ENCODE data around the gene NOTCH4.

NOTCH4 gene

DNA sequence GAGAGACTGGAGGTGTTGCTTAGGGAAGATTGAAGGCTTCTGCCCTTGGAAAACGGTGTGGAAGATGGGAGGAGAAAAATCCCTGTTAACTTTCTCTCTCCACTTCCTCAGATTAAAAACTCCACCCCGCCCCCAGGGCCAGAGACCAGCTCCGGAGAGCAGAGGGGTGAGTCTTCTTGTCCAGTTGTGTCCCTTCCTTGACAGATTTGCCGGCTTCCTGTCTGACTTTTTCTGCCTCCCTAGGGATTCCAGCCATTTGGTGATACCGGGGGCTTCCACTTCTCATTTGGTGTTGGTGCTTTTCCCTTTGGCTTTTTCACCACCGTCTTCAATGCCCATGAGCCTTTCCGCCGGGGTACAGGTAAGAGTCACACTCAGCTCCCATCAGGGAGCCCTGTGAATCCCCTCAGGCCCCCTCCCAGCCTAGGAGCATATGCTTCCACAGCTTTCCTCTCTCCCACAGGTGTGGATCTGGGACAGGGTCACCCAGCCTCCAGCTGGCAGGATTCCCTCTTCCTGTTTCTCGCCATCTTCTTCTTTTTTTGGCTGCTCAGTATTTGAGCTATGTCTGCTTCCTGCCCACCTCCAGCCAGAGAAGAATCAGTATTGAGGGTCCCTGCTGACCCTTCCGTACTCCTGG lies 44.0 kb downstream of the NOTCH4 start:
- DNase-seq = no peak

DNA sequence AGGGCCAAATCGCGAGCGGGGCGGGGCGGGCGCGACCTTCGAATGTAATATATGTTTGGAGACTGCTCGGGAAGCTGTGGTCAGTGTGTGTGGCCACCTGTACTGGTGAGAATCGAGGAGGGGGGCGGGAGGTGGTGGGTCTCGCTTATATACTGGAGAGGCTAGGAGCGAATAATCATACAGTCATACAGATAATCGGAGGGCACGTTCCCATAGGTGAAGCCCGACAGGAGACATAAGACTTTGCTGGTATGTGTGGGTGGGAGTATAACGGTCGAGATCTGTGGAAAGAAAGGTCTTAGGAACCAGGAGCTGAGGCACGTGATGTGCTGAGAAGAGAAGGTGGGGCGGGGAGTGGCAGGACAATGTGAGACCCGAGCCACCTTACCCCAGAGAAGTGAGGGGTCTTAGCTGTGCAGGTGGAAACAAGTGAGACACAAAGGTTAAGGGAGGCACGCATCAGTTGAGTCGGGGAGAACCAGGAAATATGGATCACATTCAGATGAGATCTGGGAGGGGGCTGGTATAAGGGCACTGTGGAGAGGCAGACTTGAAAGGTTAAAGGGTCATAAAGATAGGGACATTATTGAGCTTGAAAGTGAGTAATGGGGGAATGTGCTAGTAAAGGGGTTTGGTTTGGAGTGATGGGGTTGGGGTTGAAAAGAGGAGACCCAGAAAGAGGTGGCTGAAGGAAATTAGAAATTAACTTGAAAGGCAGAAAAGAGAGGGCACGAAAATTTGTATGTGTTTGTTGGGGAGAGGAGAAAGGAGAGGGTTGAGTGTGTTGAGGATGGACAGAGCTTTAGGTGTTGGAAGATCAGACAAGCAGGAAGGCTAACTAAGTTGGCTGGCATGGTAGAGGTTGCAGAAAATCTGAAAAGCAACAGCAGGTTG lies 45.1 kb downstream of the NOTCH4 start:
- DNase-seq = no peak

DNA sequence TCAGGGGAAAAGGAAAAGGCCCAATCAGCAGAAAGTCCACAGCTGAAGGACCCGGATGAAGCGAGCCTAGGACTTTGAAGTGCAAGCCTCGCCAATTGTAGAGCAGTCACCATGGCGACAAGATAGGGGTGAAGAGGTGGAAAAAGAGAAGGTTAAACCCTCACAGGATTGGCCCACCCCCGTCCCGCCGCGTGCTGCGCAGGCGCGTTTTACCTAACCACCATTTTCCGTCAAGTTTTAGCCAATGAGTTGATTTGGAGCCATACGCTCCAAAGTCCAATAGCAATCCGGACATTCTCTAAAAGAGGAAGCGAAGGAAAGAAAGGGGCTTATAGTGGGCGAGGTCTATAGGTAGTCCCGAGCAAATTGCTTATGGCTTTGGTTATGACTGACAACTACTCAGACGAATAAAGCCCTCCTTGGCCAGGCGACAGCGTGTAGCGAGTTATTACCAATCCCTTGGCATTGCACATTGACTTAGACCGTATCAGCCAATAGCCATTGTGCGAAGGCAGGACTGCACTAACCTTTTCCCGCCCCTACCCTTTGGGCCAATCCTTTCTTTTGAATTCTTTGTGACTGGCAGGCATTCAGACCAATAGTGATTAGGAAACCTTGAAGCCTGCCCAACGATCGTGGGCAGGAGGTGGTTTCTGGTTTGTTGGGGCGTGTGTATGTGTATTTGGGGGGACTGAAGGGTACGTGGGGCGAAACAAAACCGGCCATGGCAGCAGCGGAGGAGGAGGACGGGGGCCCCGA lies 45.9 kb downstream of the NOTCH4 start, which contains the start of gene RNF5:
Gene RNF5 (plus strand): TSS at position 618 of the 759 bp plus-strand sequence. CDS start 107 bp downstream, at position 725.
- DNase-seq = peak; percentile 100

GRCh38 chr6:32177183-32177787 lies 46.6 kb downstream of the NOTCH4 start:
- no peak for DNase-seq

- DNase-seq = no peak
Measured at GRCh38 chr6:32176476-32177182, 47.2 kb downstream of the NOTCH4 start.

DNA sequence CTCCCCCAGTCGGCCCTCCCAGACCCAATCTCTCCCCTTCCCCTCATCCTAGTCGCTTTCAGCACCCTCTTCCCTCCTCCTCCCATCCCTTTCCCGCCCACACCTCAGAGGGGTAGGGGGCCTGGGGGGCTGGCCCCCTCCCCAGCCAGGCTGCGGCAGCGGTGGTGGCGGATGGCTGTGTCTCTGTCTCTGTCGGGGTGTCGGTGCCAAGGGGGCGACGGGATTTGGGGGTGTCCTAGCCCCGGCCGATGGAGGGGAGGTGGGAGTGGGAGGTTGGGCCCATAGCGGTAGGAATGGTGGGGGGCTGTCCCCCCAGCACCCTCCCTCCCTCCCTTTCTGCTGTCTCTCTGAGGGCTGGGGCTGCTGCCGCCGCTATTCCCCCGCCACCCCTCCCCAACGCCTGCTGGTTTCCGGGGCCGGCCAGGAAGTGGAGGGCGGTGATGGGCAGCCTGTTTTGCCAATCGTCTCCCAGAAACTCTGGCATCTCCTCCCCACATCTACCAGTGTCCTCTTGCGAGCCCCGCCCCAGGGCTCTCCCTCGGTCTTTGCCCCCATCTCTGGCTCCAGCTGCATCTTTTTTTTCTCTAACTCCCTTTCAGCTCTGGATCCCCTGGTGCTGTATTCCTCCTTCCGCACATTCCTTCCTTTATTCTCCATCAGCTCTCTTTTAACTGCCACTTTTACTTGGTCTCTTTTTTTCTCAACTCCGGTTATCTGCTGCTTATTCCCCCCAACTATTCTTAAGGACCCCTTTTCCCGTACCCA lies 48.0 kb downstream of the NOTCH4 start, which contains the start of gene AGPAT1:
Gene AGPAT1 (minus strand): TSS at position 374 of the 765 bp plus-strand sequence. CDS start 4,588 bp downstream, outside the sequence.
- DNase-seq = peak; percentile 94

- no peak for DNase-seq
Measured at GRCh38 chr6:32175322-32175710, 48.6 kb downstream of the NOTCH4 start.

DNA sequence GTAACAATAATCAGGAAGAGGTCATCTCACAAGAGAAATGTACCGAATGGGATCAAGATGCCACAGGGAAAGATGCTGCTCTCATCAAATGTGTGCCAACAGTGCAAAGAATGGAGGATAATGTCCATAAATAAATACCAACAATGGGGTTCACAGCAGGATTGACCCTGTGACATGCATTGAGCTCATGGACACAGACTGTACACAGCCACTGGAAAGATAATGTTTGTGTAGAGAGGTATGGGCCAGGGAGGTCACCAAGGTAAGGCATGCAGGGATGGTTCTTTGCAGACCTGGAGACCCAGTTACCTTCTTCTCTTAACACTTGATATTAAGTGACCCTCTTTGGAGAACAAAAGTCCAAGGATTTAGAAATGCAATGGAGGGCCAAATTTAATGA lies 49.5 kb downstream of the NOTCH4 start:
- no peak for DNase-seq

- DNase-seq = no peak
Measured at GRCh38 chr6:32173051-32173727, 50.7 kb downstream of the NOTCH4 start.

GRCh38 chr6:32171234-32171633 lies 52.6 kb downstream of the NOTCH4 start:
- DNase-seq = no peak

DNA sequence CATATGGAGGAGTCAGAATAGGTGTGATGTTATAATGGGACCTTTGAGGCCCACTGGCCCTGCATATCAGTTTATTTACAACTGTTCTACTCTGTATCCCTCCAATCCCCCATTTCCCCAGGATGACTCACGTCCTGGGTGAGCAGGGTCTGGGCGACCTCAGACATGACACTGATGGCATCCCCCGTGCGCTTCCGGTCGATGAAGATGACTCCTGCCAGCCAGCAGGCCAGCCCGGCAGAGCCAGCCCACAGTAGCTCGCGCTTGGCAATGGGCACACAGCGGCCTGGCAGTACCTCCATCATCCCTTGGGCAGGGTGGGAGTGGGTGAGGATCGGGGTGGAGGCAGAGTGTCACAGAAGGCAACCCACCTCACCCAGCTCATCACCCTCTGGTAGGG lies 53.6 kb downstream of the NOTCH4 start:
- no peak for DNase-seq

GRCh38 chr6:32168807-32169591 lies 54.9 kb downstream of the NOTCH4 start:
- no peak for DNase-seq

- DNase-seq = no peak
Measured at GRCh38 chr6:32168350-32168749, 55.5 kb downstream of the NOTCH4 start.

- DNase-seq = no peak
Measured at GRCh38 chr6:32167761-32168262, 56.1 kb downstream of the NOTCH4 start.

DNA sequence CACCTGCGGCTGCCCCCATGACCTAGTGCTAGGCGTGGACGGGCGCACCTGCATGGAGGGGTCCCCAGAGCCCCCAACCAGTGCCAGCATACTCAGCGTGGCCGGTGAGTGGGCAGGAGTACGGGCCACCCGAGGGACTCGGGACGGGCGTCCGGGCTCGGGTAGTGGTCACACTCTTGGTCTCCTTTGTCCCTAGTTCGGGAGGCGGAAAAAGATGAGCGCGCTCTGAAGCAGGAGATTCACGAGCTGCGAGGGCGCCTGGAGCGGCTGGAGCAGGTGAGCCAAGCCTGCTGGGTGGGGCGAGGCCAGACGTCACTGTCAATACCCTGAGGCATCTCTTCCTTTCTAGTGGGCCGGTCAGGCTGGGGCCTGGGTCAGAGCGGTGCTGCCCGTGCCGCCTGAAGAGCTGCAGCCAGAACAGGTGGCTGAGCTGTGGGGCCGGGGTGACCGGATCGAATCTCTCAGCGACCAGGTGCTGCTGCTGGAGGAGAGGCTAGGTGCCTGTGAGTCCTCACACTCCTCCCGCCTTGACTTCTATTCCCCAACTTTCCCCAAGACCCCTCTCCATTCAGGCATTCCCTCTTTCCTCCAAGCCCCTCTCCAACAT lies 56.6 kb downstream of the NOTCH4 start:
- no peak for DNase-seq

DNA sequence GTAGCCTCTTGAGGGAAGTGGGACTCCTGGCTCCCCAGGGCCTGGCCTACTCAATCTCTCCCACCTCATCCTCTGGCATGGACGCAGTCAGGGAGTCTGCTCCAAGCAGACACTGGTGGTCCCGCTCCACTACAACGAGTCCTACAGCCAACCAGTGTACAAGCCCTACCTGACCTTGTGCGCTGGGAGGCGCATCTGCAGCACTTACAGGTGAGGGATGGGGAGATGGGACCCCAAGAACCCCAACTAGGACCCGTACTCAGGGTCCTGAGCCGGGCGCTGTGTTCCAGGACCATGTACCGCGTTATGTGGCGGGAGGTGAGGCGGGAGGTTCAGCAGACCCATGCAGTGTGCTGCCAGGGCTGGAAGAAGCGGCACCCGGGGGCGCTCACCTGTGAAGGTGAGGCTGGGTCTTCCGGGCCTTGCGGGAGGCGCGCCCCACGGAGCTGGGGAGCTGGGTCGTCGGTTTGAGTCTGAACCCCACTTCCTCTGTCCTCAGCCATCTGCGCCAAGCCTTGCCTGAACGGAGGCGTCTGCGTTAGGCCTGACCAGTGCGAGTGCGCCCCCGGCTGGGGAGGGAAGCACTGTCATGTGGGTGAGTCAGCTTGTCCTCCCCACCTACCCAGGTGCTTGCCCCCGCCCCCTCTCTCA lies 57.3 kb downstream of the NOTCH4 start:
- DNase-seq = no peak

GRCh38 chr6:32164295-32164694 lies 59.6 kb downstream of the NOTCH4 start, which contains the start of gene EGFL8:
Gene EGFL8 (plus strand): TSS chr6:32164595. CDS start chr6:32166166, 1,571 bp downstream.
- no peak for DNase-seq

- DNase-seq = no peak
Measured at GRCh38 chr6:32163559-32164258, 60.2 kb downstream of the NOTCH4 start.

Data from NCI-H2029 (cell line).